ENCODE measurements around the gene XAGE1B.
"Not testable (repeated sequence)": the region's sequence is repeated elsewhere in the genome, so short reads cannot be mapped to it uniquely, and the experiment has no call there.

The XAGE1B gene

GRCh38 chrX:52516987-52517325, at the start of gene XAGE1B:
TSS of gene XAGE1B (minus strand) at chrX:52517063. CDS start at chrX:52515527, 1,536 bp downstream.
- not testable (repeated sequence) for DNase-seq (ENCODE audit: low read depth in 2 of 2)

- no peak for DNase-seq (ENCODE audit: low read depth in 2 of 2)
Measured at GRCh38 chrX:52563105-52563504, 46.2 kb upstream of the XAGE1B start.

- no peak for DNase-seq (ENCODE audit: low read depth in 2 of 2)
Measured at GRCh38 chrX:52558140-52558539, 41.3 kb upstream of the XAGE1B start.

- no peak for DNase-seq (ENCODE audit: low read depth in 2 of 2)
Measured at GRCh38 chrX:52556741-52557140, 39.9 kb upstream of the XAGE1B start.

- no peak for DNase-seq (ENCODE audit: low read depth in 2 of 2)
Measured at GRCh38 chrX:52553995-52554642, 37.3 kb upstream of the XAGE1B start.

GRCh38 chrX:52548769-52549168, 31.9 kb upstream of the XAGE1B start:
- DNase-seq (ENCODE audit: low read depth in 2 of 2), result not testable (repeated sequence)

- DNase-seq (ENCODE audit: low read depth in 2 of 2), result no peak
Measured at GRCh38 chrX:52544147-52544840, 27.4 kb upstream of the XAGE1B start.

- DNase-seq (ENCODE audit: low read depth in 2 of 2), result no peak
Measured at GRCh38 chrX:52542311-52542710, 25.4 kb upstream of the XAGE1B start.

- not testable (repeated sequence) for DNase-seq (ENCODE audit: low read depth in 2 of 2)
Measured at GRCh38 chrX:52541051-52541450, 24.2 kb upstream of the XAGE1B start.

- DNase-seq (ENCODE audit: low read depth in 2 of 2), result not testable (repeated sequence)
Measured at GRCh38 chrX:52516110-52516986, 515 bp downstream of the XAGE1B start.

GRCh38 chrX:52511126-52511525, 5.7 kb downstream of the XAGE1B start:
- not testable (repeated sequence) for DNase-seq (ENCODE audit: low read depth in 2 of 2)

- no peak for DNase-seq (ENCODE audit: low read depth in 2 of 2)
Measured at GRCh38 chrX:52509916-52510315, 6.9 kb downstream of the XAGE1B start.

- no peak for DNase-seq (ENCODE audit: low read depth in 2 of 2)
Measured at GRCh38 chrX:52507331-52507730, 9.5 kb downstream of the XAGE1B start.

GRCh38 chrX:52504551-52504950, 12.3 kb downstream of the XAGE1B start:
- no peak for DNase-seq (ENCODE audit: low read depth in 2 of 2)

GRCh38 chrX:52501362-52501761, 15.5 kb downstream of the XAGE1B start:
- DNase-seq (ENCODE audit: low read depth in 2 of 2), result not testable (repeated sequence)

- DNase-seq (ENCODE audit: low read depth in 2 of 2), result not testable (repeated sequence)
Measured at GRCh38 chrX:52496419-52496772, 20.5 kb downstream of the XAGE1B start.

GRCh38 chrX:52495545-52496418, 21.1 kb downstream of the XAGE1B start, which contains the start of gene XAGE1A:
TSS of gene XAGE1A (plus strand) at chrX:52495808. CDS start at chrX:52497362, 1,554 bp downstream.
- not testable (repeated sequence) for DNase-seq (ENCODE audit: low read depth in 2 of 2)

- DNase-seq (ENCODE audit: low read depth in 2 of 2), result not testable (repeated sequence)
Measured at GRCh38 chrX:52471301-52471700, 45.6 kb downstream of the XAGE1B start.
